ENCODE data around the gene LDB2.

LDB2 gene

GRCh38 chr4:16838226-16838875 is 60.1 kb downstream of the LDB2 start:
- DNase-seq = no peak

- DNase-seq = no peak
These were observed 61.0 kb downstream of the LDB2 start for GRCh38 chr4:16837475-16837874.

- no peak for DNase-seq
These were observed 62.1 kb downstream of the LDB2 start for GRCh38 chr4:16836324-16836723.

- no peak for DNase-seq
These were observed 62.7 kb downstream of the LDB2 start for GRCh38 chr4:16835597-16836247.

- DNase-seq = no peak
These were observed 63.6 kb downstream of the LDB2 start for GRCh38 chr4:16834814-16835213.

GRCh38 chr4:16833722-16834121 is 64.7 kb downstream of the LDB2 start:
- DNase-seq = no peak

GRCh38 chr4:16830081-16830480 is 68.4 kb downstream of the LDB2 start:
- no peak for DNase-seq

- DNase-seq = no peak
These were observed 70.4 kb downstream of the LDB2 start for GRCh38 chr4:16827794-16828724.

GRCh38 chr4:16827045-16827444 is 71.4 kb downstream of the LDB2 start:
- DNase-seq = no peak

- DNase-seq = no peak
These were observed 72.0 kb downstream of the LDB2 start for GRCh38 chr4:16826406-16826910.

- no peak for DNase-seq
These were observed 74.1 kb downstream of the LDB2 start for GRCh38 chr4:16824278-16824806.

GRCh38 chr4:16820329-16820728 is 78.1 kb downstream of the LDB2 start:
- no peak for DNase-seq

GRCh38 chr4:16819652-16820051 is 78.8 kb downstream of the LDB2 start:
- no peak for DNase-seq

- no peak for DNase-seq
These were observed 80.4 kb downstream of the LDB2 start for GRCh38 chr4:16818005-16818404.

- DNase-seq = no peak
These were observed 81.2 kb downstream of the LDB2 start for GRCh38 chr4:16817286-16817685.

GRCh38 chr4:16814361-16814760 is 84.1 kb downstream of the LDB2 start:
- no peak for DNase-seq

GRCh38 chr4:16812041-16812440 is 86.4 kb downstream of the LDB2 start:
- DNase-seq = no peak

GRCh38 chr4:16809943-16810342 is 88.5 kb downstream of the LDB2 start:
- no peak for DNase-seq

GRCh38 chr4:16809064-16809463 is 89.4 kb downstream of the LDB2 start:
- no peak for DNase-seq

GRCh38 chr4:16807355-16807754 is 91.1 kb downstream of the LDB2 start:
- no peak for DNase-seq

- DNase-seq = no peak
These were observed 93.9 kb downstream of the LDB2 start for GRCh38 chr4:16804581-16804980.

GRCh38 chr4:16802044-16802443 is 96.4 kb downstream of the LDB2 start:
- DNase-seq = no peak

GRCh38 chr4:16801356-16801755 is 97.1 kb downstream of the LDB2 start:
- DNase-seq = no peak

Measured in activated effector memory CD4-positive, alpha-beta T cell treated with anti-CD3 and anti-CD28 coated beads, Interleukin-2, amount 50 U/mL, for 16 hours (primary cell).